Heart left ventricle (tissue), 13 donors: Measurements from ENCODE around the gene KREMEN1.

Source experiments
- CTCF ChIP-seq, 12 donors: fragments of 200-600 bp; sonication (generic) in 4 of 12; IDR thresholded peaks; one replicate each; pipeline versions ENCODE4 v1.5.0 to v1.8.0; 2018 to 2022; ENCODE audit warnings: antibody characterized with exemption in 12 of 12, mild to moderate bottlenecking in 5 of 12
- POLR2A ChIP-seq, 2 donors: fragments of 450-650 bp; IDR thresholded peaks; one replicate each; pipeline ENCODE4 v1.6.1; 2017; ENCODE audit warnings: antibody characterized with exemption in 2 of 2, mild to moderate bottlenecking in 2 of 2, moderate library complexity in 2 of 2
- donor health status: ischemic (EF 13 %, LVEDD 7.1; RV severe dilation, severe dysfunction).
- donor health status: DM: no; HTN: yes; CAD: no.
- donor health status: DM: no; HTN: no; CAD: no.
- donor health status: ischemic (EF 25% LVEDD 6.9; RV normal size, moderate dysfunction).
- donor health status: ischemic (EF 25% LVEDD 5.7; RV mildly dilated, moderate dysfunction).
- donor health status: ischemic (EF 35%, LVEDD 5.7; RV mildly dilated, moderate dysfunction).
- donor health status: nonischemic (EF 11% LVEDD 7.7; RV severe dilation, severe dysfunction).
- donor health status: DM: yes; HTN: yes; CAD: no.
- donor health status: PGD.
- donor health status: ischemic (EF 29% LVEDD 5.4; RV normal size, mild dysfunction).
- donor health status: nonischemic (EF 23%, LVEDD 6.1; RV moderate dilation, normal function).

DNA sequence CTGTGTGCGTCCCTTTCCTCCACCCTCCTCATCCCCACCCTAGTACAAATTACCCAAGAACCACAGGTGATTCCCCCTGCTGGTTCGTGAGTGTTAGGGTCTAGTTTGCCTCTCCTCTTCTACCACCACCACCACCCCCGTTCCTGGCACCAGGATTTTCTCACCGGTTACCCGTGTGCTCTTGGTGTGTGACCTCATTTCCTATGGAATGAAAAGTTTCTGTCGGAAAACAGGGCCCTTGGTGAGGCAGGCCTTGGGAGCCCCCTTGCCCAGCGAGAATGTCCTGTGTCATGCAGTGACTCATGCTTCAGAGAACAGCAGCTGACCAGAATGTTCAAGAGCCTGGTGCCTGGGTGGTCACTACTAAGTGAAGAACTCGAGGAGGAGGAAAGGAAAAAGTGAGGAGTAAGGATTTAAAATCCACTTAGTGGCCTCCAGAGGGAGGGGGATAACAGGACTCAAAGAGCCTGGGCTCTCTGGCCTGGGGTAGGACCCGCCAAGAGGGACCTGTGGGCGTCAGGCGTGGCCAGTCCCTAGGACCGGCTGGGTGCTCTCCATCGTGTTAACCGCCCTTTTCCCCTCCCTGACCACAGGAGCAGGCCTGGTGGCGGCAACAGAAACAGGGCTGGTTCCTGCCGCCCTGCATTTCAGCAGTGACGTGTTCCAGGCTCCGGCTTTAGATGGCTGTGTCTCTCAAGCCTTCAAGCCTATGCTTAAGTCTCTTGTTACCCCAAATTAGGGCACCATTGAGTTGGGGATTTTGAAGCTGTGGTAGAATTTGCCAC, 41.4 kb upstream of the KREMEN1 start:
- peak in 2 of 12 donors; percentile 7 to 9 for TF ChIP-seq CTCF (IDR thresholded peaks at IDR 0.05)
- TF ChIP-seq POLR2A (IDR thresholded peaks at IDR 0.05): no peak
